Spleen (tissue), 11 donors: Measurements from ENCODE around the gene THOC7. TPM values are rescaled to one million over a fixed set of nuclear protein-coding genes. Genes with fewer than 3 reads are reported as not detected.

Experiments used
- DNase-seq: peaks from one replicate; pipeline ENCODE4 v3.0.0-alpha.2; 2020
- H3K27ac ChIP-seq, 8 donors: fragments of 200-600 bp; sonication (generic) in 7 of 8; 1 replicate in 4 of 8; 2 replicates in 4 of 8; pipeline versions ENCODE4 v1.5.0 to v1.8.0; 2016 to 2021; ENCODE audit warnings: inconsistent platforms in 4 of 8, mild to moderate bottlenecking in 4 of 8, moderate library complexity in 1 of 8
- H3K27me3 ChIP-seq, 7 donors: fragments of 200-600 bp; sonication (generic) in 6 of 7; replicated peaks in 1 of 7; 1 replicate in 4 of 7; 2 replicates in 3 of 7; pipeline versions ENCODE4 v1.5.0 to v1.8.0; 2016 to 2021; ENCODE audit warnings: inconsistent platforms in 3 of 7, mild to moderate bottlenecking in 1 of 7
- H3K36me3 ChIP-seq, 6 donors: fragments of 200-600 bp; sonication (generic) in 5 of 6; 1 replicate in 4 of 6; 2 replicates in 2 of 6; pipeline versions ENCODE4 v1.5.0 to v1.8.0; 2016 to 2021; ENCODE audit warnings: inconsistent platforms in 2 of 6
- H3K4me1 ChIP-seq, 6 donors: fragments of 200-600 bp; sonication (generic) in 5 of 6; 1 replicate in 3 of 6; 2 replicates in 3 of 6; pipeline versions ENCODE4 v1.5.0 to v1.8.0; 2016 to 2021; ENCODE audit warnings: inconsistent platforms in 3 of 6
- H3K4me3 ChIP-seq, 8 donors: fragments of 200-600 bp; sonication (generic) in 7 of 8; 1 replicate in 4 of 8; 2 replicates in 4 of 8; pipeline versions ENCODE4 v1.5.0 to v1.8.0; 2016 to 2021; ENCODE audit warnings: inconsistent platforms in 4 of 8, mild to moderate bottlenecking in 4 of 8, moderate library complexity in 2 of 8
- H3K9me3 ChIP-seq, 8 donors: fragments of 200-600 bp; sonication (generic) in 7 of 8; 1 replicate in 4 of 8; 2 replicates in 4 of 8; pipeline versions ENCODE4 v1.5.0 to v1.8.0; 2016 to 2021; ENCODE audit warnings: inconsistent platforms in 4 of 8
- CTCF ChIP-seq, 11 experiments: fragments of 200-600 bp in 7 of 11; fragments of 450-650 bp in 4 of 11; sonication (generic) in 4 of 11; IDR thresholded peaks in 8 of 11; conservative IDR thresholded peaks in 3 of 11; 1 replicate in 7 of 11; 2 replicates in 4 of 11; pipeline versions ENCODE4 v1.4.0 to v1.8.0; 2016 to 2021; ENCODE audit warnings: antibody characterized with exemption in 11 of 11, inconsistent platforms in 4 of 11, mild to moderate bottlenecking in 1 of 11
- POLR2A ChIP-seq, 3 donors: fragments of 450-650 bp; IDR thresholded peaks; one replicate each; pipeline ENCODE4 v1.5.1; 2017; ENCODE audit warnings: antibody characterized with exemption in 3 of 3, mild to moderate bottlenecking in 1 of 3
- POLR2AphosphoS5 ChIP-seq, 3 donors: sonication (generic); formaldehyde crosslinking; IDR thresholded peaks; one replicate each; pipeline ENCODE4 v1.5.1; 2017; ENCODE audit warnings: antibody characterized with exemption in 3 of 3
- WGBS, 5 donors: extraction: QIAGEN DNeasy Blood & Tissue Kit in 3 of 5; methylation state at CpG; one replicate each; pipeline versions ENCODE4 v1.1.5 to v1.1.7; 2013 to 2018; 5-methylcytosine and 5-hydroxymethylcytosine counted together
- intact Hi-C: fragments of 100-400 bp; cut with DNase I; formaldehyde crosslinking; loops from one replicate; pipeline ENCODE4 v1.15.0; 2023; ENCODE audit warnings: low total_unique reads
- polyA plus RNA-seq, 3 donors: library from polyadenylated mRNA; stranded (reverse); fragments of 200-250 nt; gene quantifications; one replicate each; pipeline ENCODE4 v1.2.1, GENCODE V29; 2013
- total RNA-seq, 7 donors: library from RNA; depleted of rRNA in 3 of 7; stranded (reverse); fragments of >200 nt in 3 of 7; fragmentation: NEBNext Ultra II Directional in 4 of 7; extraction: Animal tissue kit (Norgen Biotek cat#: 25700) in 4 of 7; gene quantifications; one replicate each; pipeline versions ENCODE4 v1.1.0 to v1.2.1, GENCODE V29; 2016 to 2021
- donor health status: healthy with polysubstance abuse.
- donor health status: DM: no; HTN: no; CAD: no; lungs with moderate emphysema.
- donor health status: DM: no; HTN: no; CAD: no.
- donor health status: Bipolar disorder and iron deficiency.
- donor health status: healthy.
- donor health status: DM: no; HTN: no; CAD: no.
- donor health status: DM: yes; HTN: yes; CAD: no.

THOC7 gene
- total and polyA plus RNA-seq, 10 donors: 23.8 to 74.6 (median 39.0) TPM

DNA sequence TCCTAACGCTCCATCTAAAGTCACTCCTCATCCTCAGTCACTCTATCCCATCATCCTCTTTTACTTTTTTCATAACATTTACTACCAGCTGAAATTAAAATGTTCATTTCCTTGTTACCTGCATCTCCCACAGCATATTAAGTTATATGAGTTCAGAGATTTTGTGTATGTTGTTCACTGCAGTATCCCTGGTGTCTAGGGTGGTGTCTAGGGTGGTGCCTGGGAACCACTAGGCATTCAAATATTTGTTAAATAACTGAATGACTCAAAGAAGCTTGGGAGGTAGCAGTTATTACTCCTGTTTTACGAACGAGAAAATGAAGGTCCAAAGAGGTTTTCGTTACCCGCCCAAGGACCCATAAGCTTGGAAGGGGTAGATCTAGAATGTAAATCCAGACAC is 46.4 kb downstream of the THOC7 start:
- Histone ChIP-seq H3K4me1 (peaks cover 0 to 6% (median 0%) of the 10 kb centered on the region in 6 donors), H3K27ac (no peak overlapping the region), H3K36me3 (no peaks in the 10 kb centered on the region), H3K27me3 (no peaks in the 10 kb centered on the region), H3K4me3 (no peak overlapping the region), H3K9me3 (no peaks in the 10 kb centered on the region)
- no peak for DNase-seq
- intact Hi-C loops: loop anchor here (5.0 kb wide), 1 partner anchor 465 kb away; no protein-coding TSS in a partner anchor
- TF ChIP-seq CTCF (IDR thresholded peaks at IDR 0.05 in 8 of 11, conservative IDR thresholded peaks at IDR 0.05 in 3 of 11): no peak
- TF ChIP-seq POLR2AphosphoS5 (IDR thresholded peaks at IDR 0.05): no peak
- no peak for TF ChIP-seq POLR2A (IDR thresholded peaks at IDR 0.05)
- 91 to 97% (median 95%) methylated on average over 5 of the region's 5 CpGs for WGBS, 5 donors

GRCh38 chr3:63814237-63814636 is 49.4 kb downstream of the THOC7 start:
- 88 to 94% (median 90%) methylated on average over 3 of the region's 3 CpGs for WGBS, 5 donors
- intact Hi-C loops: no loop called here
- DNase-seq: no peak

GRCh38 chr3:63809607-63810006 is 54.0 kb downstream of the THOC7 start:
- intact Hi-C loops: no loop called here
- H3K27me3 ChIP-seq: no peaks in the 10 kb centered on the region
- WGBS, 5 donors: 86 to 91% (median 90%) methylated on average over 6 of the region's 6 CpGs
- DNase-seq: no peak
- no peak overlapping the region for H3K27ac ChIP-seq
- H3K9me3 ChIP-seq: no peaks in the 10 kb centered on the region
- no peak for TF ChIP-seq CTCF (IDR thresholded peaks at IDR 0.05 in 8 of 11, conservative IDR thresholded peaks at IDR 0.05 in 3 of 11)
- no peaks in the 10 kb centered on the region for H3K36me3 ChIP-seq
- H3K4me1 ChIP-seq: peaks cover 0 to 8% (median 0%) of the 10 kb centered on the region in 6 donors
- H3K4me3 ChIP-seq: no peak overlapping the region

More at GRCh38 chr3:63814237-63814636, 49.4 kb downstream of the THOC7 start:
- TF ChIP-seq POLR2AphosphoS5 (IDR thresholded peaks at IDR 0.05): no peak
- TF ChIP-seq POLR2A (IDR thresholded peaks at IDR 0.05): no peak
- no peak for TF ChIP-seq CTCF (IDR thresholded peaks at IDR 0.05 in 8 of 11, conservative IDR thresholded peaks at IDR 0.05 in 3 of 11)
- H3K36me3 ChIP-seq: no peaks in the 10 kb centered on the region
- no peak overlapping the region for H3K27ac ChIP-seq
- H3K4me1 ChIP-seq: peaks cover 0 to 6% (median 0%) of the 10 kb centered on the region in 6 donors
- H3K27me3 ChIP-seq: no peaks in the 10 kb centered on the region
- H3K9me3 ChIP-seq: no peaks in the 10 kb centered on the region
- H3K4me3 ChIP-seq: no peak overlapping the region

GRCh38 chr3:63808633-63809032 is 55.0 kb downstream of the THOC7 start:
- Histone ChIP-seq H3K27ac (peak overlapping the region in 5 of 8 donors; percentile 48 to 81 (median 67)), H3K9me3 (no peaks in the 10 kb centered on the region), H3K4me1 (peaks cover 0 to 8% (median 0%) of the 10 kb centered on the region in 6 donors), H3K36me3 (no peaks in the 10 kb centered on the region), H3K4me3 (peak overlapping the region in 1 of 8 donors; percentile 1), H3K27me3 (no peaks in the 10 kb centered on the region)
- DNase-seq: no peak
- TF ChIP-seq POLR2A (IDR thresholded peaks at IDR 0.05): no peak
- intact Hi-C loops: no loop called here
- 66 to 82% (median 75%) methylated on average over 3 of the region's 3 CpGs for WGBS, 5 donors
